ENCODE results near the gene KDM2A. TPM values are rescaled to one million over a fixed set of nuclear protein-coding genes. Genes with fewer than 3 reads are reported as not detected.
"Not testable (repeated sequence)": the region's sequence is repeated elsewhere in the genome, so short reads cannot be mapped to it uniquely, and the experiment has no call there.

The KDM2A gene
- polyA plus RNA-seq, 2 of the 4 experiments (the other 2 are of a cell fraction): 34.5 to 42.8 TPM

- no peak for FAIRE-seq
- no peak overlapping the region for H3K4me3 ChIP-seq
- H3K27ac ChIP-seq: no peak overlapping the region
- no peak for ATAC-seq
- ChIA-PET POLR2A (no interaction called here), CTCF (interaction anchor here (1.6 to 1.8 kb wide), 2 partner anchors 61 to 202 kb away, joined by 3 to 5 read pairs; no protein-coding TSS in a partner anchor)
- TF ChIP-seq ZSCAN20 (CRISPR knock-in tag; IDR thresholded peaks at IDR 0.05): no peak
- TF ChIP-seq KDM1A (IDR thresholded peaks at IDR 0.05; ENCODE audit: low read depth): no peak
- TF ChIP-seq CEBPB (IDR thresholded peaks at IDR 0.05): no peak
- no peak for TF ChIP-seq TFCP2L1 (CRISPR knock-in tag; IDR thresholded peaks at IDR 0.05)
- TF ChIP-seq NFE2L2 (conservative IDR thresholded peaks at IDR 0.05; ENCODE audit: low read length): no peak
- TF ChIP-seq RAD21 (conservative IDR thresholded peaks at IDR 0.05 in 1 of 2, IDR thresholded peaks at IDR 0.05 in 1 of 2): no peak
- TF ChIP-seq E2F6 (IDR thresholded peaks at IDR 0.05; ENCODE audit: borderline replicate concordance, low read depth): no peak
- no peak for TF ChIP-seq PHF8 (IDR thresholded peaks at IDR 0.05; ENCODE audit: borderline replicate concordance, low read depth)
- peaks cover under 1% of the 10 kb centered on the region; the same call in 1 of the 3 replicates for H3K4me1 ChIP-seq
- H3K9me3 ChIP-seq: no peaks in the 10 kb centered on the region
- WGBS (ENCODE audit: missing lambda C conversion rate): 85% methylated on average over 5 of the region's 5 CpGs
- no peak for DNase-seq (ENCODE audit: low read depth in 1 of 2, low spot score in 1 of 2)
- H3K4me2 ChIP-seq: no peak overlapping the region
These were observed 137.5 kb downstream of the KDM2A start for GRCh38 chr11:67256477-67257135.

GRCh38 chr11:67260406-67260805 is 141.3 kb downstream of the KDM2A start:
- ATAC-seq: no peak
- Histone ChIP-seq H3K4me3 (no peak overlapping the region), H3K4me1 (peaks cover 19% of the 10 kb centered on the region), H3K4me2 (no peak overlapping the region), H3K9me3 (no peaks in the 10 kb centered on the region), H3K27ac (no peak overlapping the region)
- ChIA-PET CTCF (no interaction called here), POLR2A (no interaction called here)
- TF ChIP-seq CBX8 (IDR thresholded peaks at IDR 0.05) (no peak), PHF8 (IDR thresholded peaks at IDR 0.05; ENCODE audit: borderline replicate concordance, low read depth) (no peak)
- WGBS (ENCODE audit: missing lambda C conversion rate): 87% methylated on average over 6 of the region's 6 CpGs
- FAIRE-seq: no peak
- no peak for DNase-seq (ENCODE audit: low read depth in 1 of 2, low spot score in 1 of 2)

- 57% methylated on average over 37 of the region's 50 CpGs for WGBS (ENCODE audit: missing lambda C conversion rate)
- Histone ChIP-seq H3K27ac (peak overlapping the region; percentile 44 to 82; a peak in 4 of 6 replicates), H3K4me1 (peaks cover 23% of the 10 kb centered on the region), H3K4me3 (peak overlapping the region; percentile 23), H3K4me2 (peak overlapping the region; percentile 68)
- CTCF ChIA-PET: interaction anchor here (0.6 to 4.9 kb wide), 25 partner anchors 9 to 1004 kb away, joined by 3 to 178 read pairs (median 13); partner anchors contain the start of genes ANKRD13D, POLD4, RHOD and SSH3
- POLR2A ChIA-PET: interaction anchor here (1.3 to 2.9 kb wide), 3 partner anchors 21 to 141 kb away, joined by 3 to 21 read pairs (median 6); partner anchors contain the start of gene PPP1CA
- peak; percentile 62 to 77 for DNase-seq (ENCODE audit: low read depth in 1 of 2, low spot score in 1 of 2)
- peak; percentile 41 to 65; a peak in 5 of 6 replicates for ATAC-seq
- FAIRE-seq, H3K9me3 ChIP-seq: not testable (repeated sequence)
- TF ChIP-seq MAX (IDR thresholded peaks at IDR 0.05) (peak; percentile 52; the same call in 1 of the 2 replicates), E2F6 (IDR thresholded peaks at IDR 0.05; ENCODE audit: borderline replicate concordance, low read depth) (0 out of 2 replicates have a peak, but pooled peaks have one; percentile 50), POLR2A (IDR thresholded peaks at IDR 0.05; ENCODE audit: low read length) (peak; percentile 37)
These were observed 142.0 kb downstream of the KDM2A start for GRCh38 chr11:67260885-67261639.

- ATAC-seq (peak; percentile 21 to 43; a peak in 5 of 6 replicates), DNase-seq (ENCODE audit: low read depth in 1 of 2, low spot score in 1 of 2) (no peak), FAIRE-seq (no peak)
- ChIA-PET CTCF (interaction anchor here (0.6 to 4.9 kb wide), 44 partner anchors 9 to 1004 kb away, joined by 3 to 178 read pairs (median 5); partner anchors contain the start of genes ANKRD13D, POLD4, RHOD and SSH3), POLR2A (interaction anchor here (0.6 to 2.9 kb wide), 5 partner anchors 22 to 140 kb away, joined by 3 to 21 read pairs (median 5); partner anchors contain the start of genes ANKRD13D, POLD4 and PPP1CA)
- peaks cover 23% of the 10 kb centered on the region for H3K4me1 ChIP-seq
- TF ChIP-seq SREBF2 (IDR thresholded peaks at IDR 0.05) (no peak), CTCF (IDR thresholded peaks at IDR 0.05) (peak; percentile 54)
- 49% methylated on average over 13 of the region's 18 CpGs for WGBS (ENCODE audit: missing lambda C conversion rate)
- peak overlapping the region; percentile 68 for H3K4me2 ChIP-seq
- no peaks in the 10 kb centered on the region for H3K9me3 ChIP-seq
- H3K27ac ChIP-seq: peak overlapping the region; percentile 44 to 82; a peak in 4 of 6 replicates
- H3K4me3 ChIP-seq: peak overlapping the region; percentile 23
These were observed 142.5 kb downstream of the KDM2A start for GRCh38 chr11:67261640-67261945.
